Vagina (tissue), 2 donors: ENCODE measurements around the gene COMMD4. TPM values are rescaled to one million over a fixed set of nuclear protein-coding genes. Genes with fewer than 3 reads are reported as not detected.
"Not testable (repeated sequence)": the region's sequence is repeated elsewhere in the genome, so short reads cannot be mapped to it uniquely, and the experiment has no call there.

Experiments used
- DNase-seq, 2 donors: peaks; one replicate each; pipeline ENCODE4 v3.0.0-alpha.2; 2017; ENCODE audit errors: extremely low spot score in 2 of 2
- H3K27ac ChIP-seq: fragments of 200-600 bp; sonication (generic); one replicate; pipeline ENCODE4 v1.5.1; 2019
- H3K27me3 ChIP-seq: fragments of 200-600 bp; sonication (generic); one replicate; pipeline ENCODE4 v1.5.1; 2019
- H3K36me3 ChIP-seq, 2 donors: fragments of 200-600 bp; sonication (generic); one replicate each; pipeline ENCODE4 v1.5.1; 2017 to 2019
- H3K4me1 ChIP-seq: fragments of 200-600 bp; sonication (generic); one replicate; pipeline ENCODE4 v1.5.1; 2019
- H3K4me3 ChIP-seq, 2 donors: fragments of 200-600 bp; sonication (generic); 1 replicate in 1 of 2; 2 replicates in 1 of 2; pipeline ENCODE4 v1.5.1; 2016 to 2019
- H3K9me3 ChIP-seq: fragments of 200-600 bp; sonication (generic); one replicate; pipeline ENCODE4 v1.5.1; 2019
- POLR2A ChIP-seq, 2 donors: fragments of 450-650 bp; IDR thresholded peaks; one replicate each; pipeline ENCODE4 v1.6.1; 2017; ENCODE audit warnings: antibody characterized with exemption in 2 of 2, mild to moderate bottlenecking in 2 of 2, moderate library complexity in 2 of 2
- POLR2AphosphoS5 ChIP-seq, 2 donors: sonication (generic); formaldehyde crosslinking; IDR thresholded peaks; one replicate each; pipeline ENCODE4 v1.9.0; 2017; ENCODE audit warnings: antibody characterized with exemption in 2 of 2, mild to moderate bottlenecking in 2 of 2, low read depth in 1 of 2; ENCODE audit not compliant: insufficient read depth in 1 of 2
- intact Hi-C: fragments of 100-400 bp; cut with DNase I; formaldehyde crosslinking; loops from one replicate; pipeline ENCODE4 v1.15.1; 2023
- total RNA-seq: library from RNA; depleted of rRNA; stranded (reverse); fragments of >200 nt; gene quantifications from one replicate; pipeline ENCODE4 v1.2.3, GENCODE V29; 2016
- TF ChIP-seq, protein P1 (sequence below), 3 experiments: fragments of 450-650 bp in 2 of 3; fragments of 200-600 bp in 1 of 3; sonication (generic) in 1 of 3; IDR thresholded peaks; one replicate each; pipeline ENCODE4 v1.5.1; 2017 to 2019; ENCODE audit warnings: antibody characterized with exemption in 3 of 3, mild to moderate bottlenecking in 2 of 3, moderate library complexity in 2 of 3

The COMMD4 gene
- total RNA-seq, 1 donor from 2014 or later: 57.5 TPM

DNA sequence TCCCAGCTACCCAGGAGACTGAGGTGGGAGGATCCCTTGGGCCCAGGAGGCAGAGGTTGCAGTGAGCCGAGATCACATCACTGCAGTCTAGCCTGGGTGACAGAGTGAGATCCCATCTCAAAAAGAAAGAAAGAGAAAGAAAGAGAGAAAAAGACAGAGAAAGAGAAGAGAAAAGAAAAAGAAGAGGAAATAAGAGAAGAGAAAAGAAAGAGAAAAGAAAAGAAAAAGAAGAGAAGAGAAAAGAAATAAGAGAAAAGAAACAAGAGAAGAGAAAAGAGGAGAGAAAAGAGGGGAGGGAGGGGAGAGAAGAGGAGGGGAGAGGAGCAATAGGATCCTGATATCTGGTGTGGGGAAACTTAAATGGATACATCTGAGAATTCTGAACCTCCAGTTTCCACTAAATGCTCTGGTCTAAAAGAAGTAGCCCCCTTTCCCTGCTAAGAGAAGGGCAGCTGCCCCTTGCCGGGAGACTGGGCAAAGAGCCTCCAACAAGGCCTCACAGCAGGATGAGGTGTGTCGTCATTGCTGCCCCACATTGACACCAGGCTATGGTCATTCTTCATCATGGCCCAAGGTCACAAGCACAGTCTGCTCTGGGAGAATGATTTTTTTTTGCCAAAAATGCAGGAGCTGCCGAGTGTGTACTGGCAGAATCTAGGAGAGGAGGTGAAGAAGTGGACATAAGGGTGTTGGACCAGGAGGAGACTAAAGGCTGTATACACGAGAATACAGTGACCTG lies 21.1 kb upstream of the COMMD4 start:
- Histone ChIP-seq H3K4me3 (no peak overlapping the region), H3K36me3 (no peaks in the 10 kb centered on the region), H3K4me1 (no peaks in the 10 kb centered on the region), H3K27me3 (no peaks in the 10 kb centered on the region), H3K27ac (no peak overlapping the region), H3K9me3 (no peaks in the 10 kb centered on the region)
- TF ChIP-seq POLR2A (IDR thresholded peaks at IDR 0.05): no peak
- intact Hi-C loops: no loop called here
- no peak for DNase-seq

DNA sequence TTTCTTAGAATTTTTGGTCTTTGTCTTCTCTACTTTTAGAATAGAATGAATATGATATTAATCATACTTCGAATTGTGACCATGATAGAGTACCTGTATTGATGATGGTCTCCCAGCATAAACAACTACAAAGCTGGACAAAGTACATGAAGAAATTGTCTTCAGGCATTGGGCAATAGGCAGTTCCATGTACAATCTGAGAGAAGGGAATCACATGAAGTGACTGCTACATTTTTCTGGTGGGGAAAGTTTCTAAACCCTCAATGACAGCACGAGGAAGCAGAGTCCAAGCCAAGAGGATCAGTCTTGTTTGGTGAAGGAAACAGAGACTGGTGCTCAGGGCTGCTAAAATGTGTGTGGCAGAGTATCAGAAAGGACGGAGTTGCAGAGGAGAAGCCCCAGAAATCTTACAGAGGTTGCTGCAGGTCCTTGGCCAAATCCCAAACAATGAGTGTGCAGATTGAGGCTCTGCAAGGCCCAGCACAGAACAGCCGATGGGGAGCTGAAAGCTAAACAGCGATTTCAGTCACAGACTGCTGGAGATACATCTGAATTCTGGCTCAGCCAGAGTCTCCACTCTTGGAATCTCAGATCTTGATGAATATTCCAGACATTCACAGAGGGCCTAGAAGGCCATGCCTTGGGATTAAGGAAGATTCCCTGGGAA lies 16.5 kb upstream of the COMMD4 start:
- H3K4me3 ChIP-seq, intact Hi-C loops, H3K27me3 ChIP-seq, H3K36me3 ChIP-seq, H3K9me3 ChIP-seq, DNase-seq, H3K27ac ChIP-seq, H3K4me1 ChIP-seq: not testable (repeated sequence)

DNA sequence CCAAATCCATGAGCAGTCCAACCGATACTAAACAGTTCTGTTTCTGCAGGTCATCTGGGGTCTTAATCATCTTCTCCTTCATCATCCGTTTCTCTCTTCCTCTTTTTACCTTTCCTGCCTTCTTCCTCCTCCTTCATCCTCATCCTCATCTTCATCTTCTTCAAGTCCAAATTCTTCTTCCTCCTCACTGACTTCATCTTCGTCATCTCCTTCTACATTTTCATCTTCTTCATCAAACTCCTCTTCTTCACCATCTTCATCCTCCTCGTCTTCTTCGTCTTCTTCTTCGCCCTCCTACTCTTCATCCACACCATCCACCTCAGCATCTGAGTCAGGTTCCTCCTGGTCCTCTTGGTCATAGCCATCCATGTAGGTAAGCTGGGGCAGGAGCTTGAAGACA lies 14.2 kb upstream of the COMMD4 start:
- no peak for DNase-seq
- Histone ChIP-seq H3K4me1 (no peaks in the 10 kb centered on the region), H3K4me3 (no peak overlapping the region), H3K27ac (no peak overlapping the region), H3K36me3 (no peaks in the 10 kb centered on the region), H3K27me3 (no peaks in the 10 kb centered on the region), H3K9me3 (no peaks in the 10 kb centered on the region)
- intact Hi-C loops: loop anchor here (10.0 kb wide), 1 partner anchor 87 kb away; no protein-coding TSS in a partner anchor
- TF ChIP-seq POLR2AphosphoS5 (IDR thresholded peaks at IDR 0.05; ENCODE audit: insufficient read depth in 1 of 2, low read depth in 1 of 2) (no peak), POLR2A (IDR thresholded peaks at IDR 0.05) (no peak)
- TF ChIP-seq, protein P1, sequence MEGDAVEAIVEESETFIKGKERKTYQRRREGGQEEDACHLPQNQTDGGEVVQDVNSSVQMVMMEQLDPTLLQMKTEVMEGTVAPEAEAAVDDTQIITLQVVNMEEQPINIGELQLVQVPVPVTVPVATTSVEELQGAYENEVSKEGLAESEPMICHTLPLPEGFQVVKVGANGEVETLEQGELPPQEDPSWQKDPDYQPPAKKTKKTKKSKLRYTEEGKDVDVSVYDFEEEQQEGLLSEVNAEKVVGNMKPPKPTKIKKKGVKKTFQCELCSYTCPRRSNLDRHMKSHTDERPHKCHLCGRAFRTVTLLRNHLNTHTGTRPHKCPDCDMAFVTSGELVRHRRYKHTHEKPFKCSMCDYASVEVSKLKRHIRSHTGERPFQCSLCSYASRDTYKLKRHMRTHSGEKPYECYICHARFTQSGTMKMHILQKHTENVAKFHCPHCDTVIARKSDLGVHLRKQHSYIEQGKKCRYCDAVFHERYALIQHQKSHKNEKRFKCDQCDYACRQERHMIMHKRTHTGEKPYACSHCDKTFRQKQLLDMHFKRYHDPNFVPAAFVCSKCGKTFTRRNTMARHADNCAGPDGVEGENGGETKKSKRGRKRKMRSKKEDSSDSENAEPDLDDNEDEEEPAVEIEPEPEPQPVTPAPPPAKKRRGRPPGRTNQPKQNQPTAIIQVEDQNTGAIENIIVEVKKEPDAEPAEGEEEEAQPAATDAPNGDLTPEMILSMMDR (IDR thresholded peaks at IDR 0.05): no peak

DNA sequence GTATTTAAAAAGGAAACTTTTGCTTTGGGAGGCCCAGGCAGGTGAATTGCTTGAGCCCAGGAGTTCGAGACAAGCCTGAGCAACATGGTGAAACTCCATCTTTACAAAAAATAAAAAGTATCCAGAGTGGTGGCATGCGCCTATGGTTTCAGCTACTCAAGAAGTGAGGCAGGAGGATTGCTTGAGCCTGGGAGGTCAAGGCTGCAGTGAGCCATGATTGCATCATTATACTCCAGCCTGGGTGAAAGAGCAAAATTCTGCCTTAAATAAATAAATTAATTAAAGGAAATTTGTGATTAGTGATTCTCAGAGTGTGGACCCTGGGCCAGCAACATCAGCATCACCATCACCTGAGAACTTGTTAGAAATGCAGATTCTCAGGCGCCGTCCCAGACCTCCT lies 9.9 kb upstream of the COMMD4 start:
- H3K27me3 ChIP-seq: no peaks in the 10 kb centered on the region
- intact Hi-C loops: loop anchor here (10.0 kb wide), 1 partner anchor 91 kb away; no protein-coding TSS in a partner anchor

DNA sequence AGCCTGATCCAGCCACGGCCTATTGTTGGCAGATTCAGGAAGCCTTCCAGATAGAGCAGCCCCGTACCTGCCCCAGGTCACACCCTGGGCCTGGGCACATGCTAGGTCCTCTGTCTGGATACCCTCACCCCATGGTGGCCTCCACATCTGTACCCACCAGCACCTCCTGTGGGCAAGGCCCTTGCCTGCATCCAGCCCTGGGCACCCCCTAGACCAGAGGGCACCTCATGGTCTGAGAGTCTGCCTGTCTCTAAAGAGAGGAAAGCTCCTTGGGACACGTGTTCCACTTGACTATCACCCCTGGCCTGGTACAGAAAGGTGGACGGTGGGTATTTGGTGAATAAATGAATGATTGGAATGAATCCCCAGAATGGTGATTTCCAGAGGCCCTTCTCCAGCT lies 8.9 kb upstream of the COMMD4 start:
- Histone ChIP-seq H3K4me1 (no peaks in the 10 kb centered on the region), H3K9me3 (no peaks in the 10 kb centered on the region), H3K27me3 (no peaks in the 10 kb centered on the region), H3K36me3 (no peaks in the 10 kb centered on the region), H3K27ac (no peak overlapping the region), H3K4me3 (no peak overlapping the region)
- TF ChIP-seq POLR2AphosphoS5 (IDR thresholded peaks at IDR 0.05; ENCODE audit: insufficient read depth in 1 of 2, low read depth in 1 of 2) (no peak), POLR2A (IDR thresholded peaks at IDR 0.05) (no peak)
- TF ChIP-seq, protein P1 (IDR thresholded peaks at IDR 0.05): no peak
- DNase-seq: no peak
- intact Hi-C loops: loop anchor here (10.0 kb wide), 1 partner anchor 92 kb away; no protein-coding TSS in a partner anchor

More for the DNA sequence above, 9.9 kb upstream of the COMMD4 start:
- Histone ChIP-seq H3K4me1 (no peaks in the 10 kb centered on the region), H3K36me3 (no peaks in the 10 kb centered on the region), H3K27ac (no peak overlapping the region), H3K4me3 (no peak overlapping the region), H3K9me3 (no peaks in the 10 kb centered on the region)
- no peak for TF ChIP-seq POLR2A (IDR thresholded peaks at IDR 0.05)
- TF ChIP-seq, protein P1 (IDR thresholded peaks at IDR 0.05): no peak
- TF ChIP-seq POLR2AphosphoS5 (IDR thresholded peaks at IDR 0.05; ENCODE audit: insufficient read depth in 1 of 2, low read depth in 1 of 2): no peak
- DNase-seq: no peak

DNA sequence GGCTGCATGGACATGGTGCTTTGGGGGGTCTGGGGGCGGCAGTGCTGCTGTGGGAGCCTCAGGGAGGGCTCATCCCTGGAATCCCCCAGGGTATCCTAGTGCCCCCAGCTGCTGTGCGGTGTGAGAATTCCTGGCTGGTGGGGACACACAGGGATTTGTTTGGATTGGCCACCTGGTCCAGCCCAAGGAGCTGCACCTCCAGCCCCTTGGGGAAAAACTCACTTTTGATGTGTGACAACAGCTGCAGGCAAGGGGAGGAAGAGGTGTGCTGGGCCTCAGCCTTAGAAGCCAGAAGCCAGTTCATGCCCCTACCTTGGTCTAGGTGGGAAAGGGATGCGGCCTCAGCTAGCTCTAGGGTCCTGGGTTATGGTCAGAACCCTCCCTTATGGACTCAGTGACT lies 8.4 kb upstream of the COMMD4 start:
- intact Hi-C loops: loop anchor here (10.0 kb wide), 1 partner anchor 93 kb away; no protein-coding TSS in a partner anchor
- DNase-seq: no peak
- Histone ChIP-seq H3K4me1 (no peaks in the 10 kb centered on the region), H3K36me3 (no peaks in the 10 kb centered on the region), H3K9me3 (no peaks in the 10 kb centered on the region), H3K27ac (no peak overlapping the region), H3K4me3 (no peak overlapping the region), H3K27me3 (no peaks in the 10 kb centered on the region)
- no peak for TF ChIP-seq POLR2AphosphoS5 (IDR thresholded peaks at IDR 0.05; ENCODE audit: insufficient read depth in 1 of 2, low read depth in 1 of 2)
- TF ChIP-seq, protein P1 (IDR thresholded peaks at IDR 0.05): no peak
- TF ChIP-seq POLR2A (IDR thresholded peaks at IDR 0.05): no peak
